HG03521 (cell line): Measurements from ENCODE around the gene AHDC1.
A peak's percentile ranks its signal among the peaks of the same experiment; 100 is the strongest.
"Not testable (repeated sequence)": the region's sequence is repeated elsewhere in the genome, so short reads cannot be mapped to it uniquely, and the experiment has no call there.

Source experiments
- ATAC-seq: cut with Tn5 transposase; IDR thresholded peaks from one replicate; pipeline ENCODE4 v1.9.1; 2021; ENCODE audit warnings: mild to moderate bottlenecking, moderate library complexity; ENCODE audit not compliant: unreplicated experiment

Gene AHDC1, protein sequence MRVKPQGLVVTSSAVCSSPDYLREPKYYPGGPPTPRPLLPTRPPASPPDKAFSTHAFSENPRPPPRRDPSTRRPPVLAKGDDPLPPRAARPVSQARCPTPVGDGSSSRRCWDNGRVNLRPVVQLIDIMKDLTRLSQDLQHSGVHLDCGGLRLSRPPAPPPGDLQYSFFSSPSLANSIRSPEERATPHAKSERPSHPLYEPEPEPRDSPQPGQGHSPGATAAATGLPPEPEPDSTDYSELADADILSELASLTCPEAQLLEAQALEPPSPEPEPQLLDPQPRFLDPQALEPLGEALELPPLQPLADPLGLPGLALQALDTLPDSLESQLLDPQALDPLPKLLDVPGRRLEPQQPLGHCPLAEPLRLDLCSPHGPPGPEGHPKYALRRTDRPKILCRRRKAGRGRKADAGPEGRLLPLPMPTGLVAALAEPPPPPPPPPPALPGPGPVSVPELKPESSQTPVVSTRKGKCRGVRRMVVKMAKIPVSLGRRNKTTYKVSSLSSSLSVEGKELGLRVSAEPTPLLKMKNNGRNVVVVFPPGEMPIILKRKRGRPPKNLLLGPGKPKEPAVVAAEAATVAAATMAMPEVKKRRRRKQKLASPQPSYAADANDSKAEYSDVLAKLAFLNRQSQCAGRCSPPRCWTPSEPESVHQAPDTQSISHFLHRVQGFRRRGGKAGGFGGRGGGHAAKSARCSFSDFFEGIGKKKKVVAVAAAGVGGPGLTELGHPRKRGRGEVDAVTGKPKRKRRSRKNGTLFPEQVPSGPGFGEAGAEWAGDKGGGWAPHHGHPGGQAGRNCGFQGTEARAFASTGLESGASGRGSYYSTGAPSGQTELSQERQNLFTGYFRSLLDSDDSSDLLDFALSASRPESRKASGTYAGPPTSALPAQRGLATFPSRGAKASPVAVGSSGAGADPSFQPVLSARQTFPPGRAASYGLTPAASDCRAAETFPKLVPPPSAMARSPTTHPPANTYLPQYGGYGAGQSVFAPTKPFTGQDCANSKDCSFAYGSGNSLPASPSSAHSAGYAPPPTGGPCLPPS (N-terminal part only)

GRCh38 chr1:27603681-27604578 lies at the start of gene AHDC1:
Gene AHDC1 (minus strand): TSS chr1:27604144. CDS start chr1:27552115, 52,029 bp downstream.
- peak; percentile 71 for ATAC-seq

GRCh38 chr1:27652111-27652864 lies 48.3 kb upstream of the AHDC1 start:
- ATAC-seq: no peak

- no peak for ATAC-seq
Observed at GRCh38 chr1:27650539-27651175, 46.7 kb upstream of the AHDC1 start.

- ATAC-seq: no peak
Observed at GRCh38 chr1:27650171-27650538, 46.2 kb upstream of the AHDC1 start.

GRCh38 chr1:27649306-27649635 lies 45.3 kb upstream of the AHDC1 start:
- no peak for ATAC-seq

- ATAC-seq: no peak
Observed at GRCh38 chr1:27648602-27649305, 44.8 kb upstream of the AHDC1 start.

DNA sequence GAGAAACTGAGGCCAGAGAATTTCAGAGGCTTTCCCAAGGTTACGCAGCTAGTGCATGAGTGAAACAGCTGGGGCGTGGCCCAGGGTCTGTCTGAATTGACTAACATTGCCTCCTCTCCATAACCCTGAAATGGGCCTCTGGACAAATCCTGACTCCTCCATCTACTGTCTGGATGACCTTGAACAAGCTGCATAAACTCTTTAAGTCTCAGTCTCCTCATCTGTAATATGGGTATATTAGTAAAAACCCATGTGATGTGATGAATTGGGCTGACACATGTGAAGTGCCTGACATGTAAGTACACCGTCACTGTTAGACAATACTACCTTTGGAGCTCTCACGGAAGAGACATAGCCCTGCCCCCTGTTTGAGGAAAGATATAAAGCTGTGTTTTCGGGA lies 43.4 kb upstream of the AHDC1 start:
- no peak for ATAC-seq

GRCh38 chr1:27646676-27647075 lies 42.7 kb upstream of the AHDC1 start:
- no peak for ATAC-seq

GRCh38 chr1:27645071-27645415 lies 41.1 kb upstream of the AHDC1 start:
- ATAC-seq: no peak

GRCh38 chr1:27644369-27645070 lies 40.6 kb upstream of the AHDC1 start:
- ATAC-seq: no peak

DNA sequence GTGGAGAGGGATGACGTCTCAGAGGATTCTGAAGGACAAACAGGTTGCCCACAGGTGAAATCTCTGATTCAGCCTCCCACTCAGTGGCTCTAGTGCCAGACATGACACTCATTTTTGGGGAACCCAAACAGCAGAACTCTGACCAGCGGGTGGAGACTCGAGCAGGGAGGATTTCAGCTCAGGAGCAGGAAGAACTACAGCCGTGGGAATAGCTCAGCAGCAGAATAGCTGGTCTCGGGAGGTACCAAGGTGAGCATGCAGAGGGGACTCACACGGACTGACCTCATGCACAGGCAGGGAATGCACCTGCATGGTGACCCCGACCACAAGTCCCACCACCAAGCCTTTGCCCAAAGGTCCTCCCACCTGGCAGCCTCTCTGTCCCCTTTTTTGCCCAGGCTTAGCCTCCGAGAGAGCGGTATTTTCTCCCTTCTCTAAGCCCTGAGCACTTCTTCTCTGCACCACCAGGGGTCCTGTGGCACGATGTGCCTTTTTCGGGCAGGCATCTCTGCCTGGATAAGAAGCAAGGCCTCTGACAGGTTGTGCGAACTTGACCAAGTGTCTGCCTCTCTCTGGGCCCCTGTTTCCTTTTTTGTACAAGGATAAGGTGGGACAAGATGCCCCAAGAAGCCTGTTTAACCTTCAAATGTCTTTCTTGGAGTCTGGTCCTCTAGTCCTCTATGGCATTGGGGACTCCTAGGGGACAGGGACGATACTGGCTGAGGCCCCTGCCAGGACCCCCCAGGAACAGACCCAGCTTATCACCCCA lies 39.8 kb upstream of the AHDC1 start:
- ATAC-seq: no peak

DNA sequence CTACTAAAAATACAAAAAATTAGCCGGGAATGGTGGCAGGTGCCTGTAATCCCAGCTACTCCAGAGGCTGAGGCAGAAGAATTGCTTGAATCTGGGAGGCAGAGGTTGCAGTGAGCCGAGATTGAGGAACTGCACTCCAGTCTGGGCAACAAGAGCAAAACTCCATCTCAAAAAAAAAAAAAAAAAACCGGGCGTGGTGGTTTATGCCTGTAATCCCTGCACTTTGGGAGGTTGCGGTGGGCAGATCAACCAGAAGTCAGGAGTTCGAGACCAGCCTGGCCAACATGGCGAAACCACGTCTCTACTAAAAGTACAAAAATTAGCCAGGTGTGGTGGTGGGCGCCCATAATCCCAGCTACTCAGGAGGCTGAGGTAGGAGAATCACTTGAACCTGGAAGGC lies 36.6 kb upstream of the AHDC1 start:
- ATAC-seq: not testable (repeated sequence)

GRCh38 chr1:27638805-27639204 lies 34.9 kb upstream of the AHDC1 start:
- no peak for ATAC-seq

DNA sequence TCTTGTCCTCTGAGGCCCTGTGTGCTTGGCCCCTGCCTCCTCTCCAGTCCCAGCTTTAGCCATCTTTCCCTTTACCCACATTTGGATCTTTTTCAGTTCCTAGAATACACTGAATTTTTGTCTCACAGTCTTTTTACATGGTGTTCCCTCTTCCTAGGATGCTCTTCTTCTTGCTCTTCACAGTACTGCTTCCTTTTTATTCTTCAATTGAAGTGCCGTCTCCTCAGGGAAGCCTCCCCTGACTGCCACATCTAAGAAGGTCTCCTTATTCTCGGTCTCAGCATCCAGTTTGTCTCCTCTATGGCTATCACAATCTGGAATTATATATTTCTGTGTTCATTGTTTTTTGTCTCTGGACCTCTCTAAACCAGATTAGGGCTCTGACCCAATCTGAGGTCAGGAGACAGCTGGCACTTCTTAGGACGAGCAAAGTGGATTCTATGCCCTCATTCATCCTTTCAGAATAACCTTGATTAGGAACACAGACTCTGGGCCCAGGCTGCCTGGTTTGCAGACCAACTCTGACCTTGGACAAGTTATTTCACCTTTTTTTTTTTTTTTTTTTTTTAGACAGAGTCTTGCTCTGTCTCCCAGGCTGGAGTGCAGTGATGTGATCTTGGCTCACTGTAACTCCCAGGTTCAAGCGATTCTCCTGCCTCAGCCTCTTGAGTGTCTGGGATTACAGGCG lies 34.2 kb upstream of the AHDC1 start:
- ATAC-seq: no peak

DNA sequence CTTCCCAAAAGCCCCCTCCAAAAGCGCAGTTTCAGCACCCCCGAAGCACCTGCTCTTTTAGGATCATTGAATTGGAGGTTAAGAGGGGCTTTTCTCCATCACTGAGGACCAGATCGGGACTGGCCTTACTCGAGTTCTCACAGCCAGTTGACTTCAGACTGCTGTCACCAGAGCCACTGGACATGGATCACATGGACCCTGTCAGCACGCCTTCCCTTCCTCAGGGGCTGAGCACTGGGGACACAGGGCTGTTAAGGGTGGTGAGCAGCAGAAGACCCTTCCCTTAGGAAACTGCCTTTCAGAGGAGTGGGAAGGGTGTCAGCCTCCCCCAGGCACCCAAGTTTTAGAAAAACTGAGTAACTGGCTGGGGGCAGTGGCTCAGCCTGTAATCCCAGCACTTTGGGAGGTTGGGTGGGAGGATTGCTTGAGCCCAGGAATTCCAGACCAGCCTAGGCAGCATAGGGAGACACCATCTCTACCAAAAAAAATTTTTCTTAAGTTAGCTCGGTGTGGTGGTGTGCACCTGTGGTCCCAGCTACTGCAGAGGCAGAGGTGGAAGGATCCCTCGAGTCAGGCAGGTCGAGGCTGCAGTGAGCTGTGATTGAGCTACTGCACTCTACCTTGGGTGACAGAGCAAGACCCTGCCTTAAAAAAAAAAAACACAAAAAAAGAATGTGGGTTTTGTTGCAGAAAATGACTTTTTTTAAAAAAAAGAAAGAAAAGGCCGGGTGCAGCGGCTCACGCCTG lies 31.6 kb upstream of the AHDC1 start:
- ATAC-seq: no peak

GRCh38 chr1:27634985-27635367 lies 31.0 kb upstream of the AHDC1 start, which contains the start of gene FGR:
Gene FGR (minus strand): TSS chr1:27635185. CDS start chr1:27623916, 11,269 bp downstream.
- ATAC-seq: no peak
